ENCODE data around the gene ZNF500.
A peak's percentile ranks its signal among the peaks of the same experiment; 100 is the strongest.

Gene ZNF500

DNA sequence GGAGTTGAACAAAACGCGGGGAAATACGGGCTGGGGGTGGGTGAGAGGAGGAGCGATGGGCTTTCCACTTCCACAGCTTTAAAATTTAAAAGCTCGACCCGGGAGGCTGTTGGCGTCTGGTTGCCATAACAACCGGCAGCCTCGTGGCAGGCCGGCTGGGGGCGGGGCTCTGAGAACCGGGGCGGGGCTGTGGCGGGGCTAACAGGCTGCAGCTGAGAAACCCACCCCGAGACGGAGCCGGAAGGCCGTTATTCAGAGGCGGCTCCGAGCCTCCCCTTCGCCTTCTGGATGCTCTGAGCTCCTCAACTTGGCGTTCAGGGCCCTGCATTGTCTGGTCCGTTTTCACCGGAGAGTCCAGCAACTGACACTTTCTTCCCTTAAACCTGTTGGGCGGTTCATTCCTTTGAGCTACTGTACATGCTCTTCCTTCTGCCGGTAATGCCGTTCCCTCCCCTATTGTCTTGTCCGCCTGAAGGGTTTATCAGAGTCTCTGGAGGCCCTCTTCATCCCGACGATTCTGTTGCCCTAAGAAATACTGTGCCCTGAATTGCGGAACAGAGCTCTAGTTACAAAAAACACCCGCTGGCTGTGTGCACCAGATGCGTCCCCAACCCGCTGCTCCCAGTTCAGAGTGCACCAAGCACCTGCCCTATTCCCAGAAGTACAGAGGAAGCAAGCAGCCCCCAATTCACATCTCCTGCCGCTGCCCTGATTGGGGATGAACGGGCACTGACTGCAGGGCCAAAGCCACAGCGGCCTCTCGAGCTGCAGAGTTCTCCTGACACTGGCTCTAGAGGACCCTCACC lies 32.0 kb downstream of the ZNF500 start:
- Histone ChIP-seq H3K4me1 (no peaks in the 10 kb centered on the region), H3K36me3 (peaks cover 7% of the 10 kb centered on the region), H3K4me3 (ENCODE audit: low read depth, low read length) (peak overlapping the region; percentile 85), H3K27me3 (no peaks in the 10 kb centered on the region), H3K9me3 (no peaks in the 10 kb centered on the region)
- DNase-seq, result peak; percentile 97
- TF ChIP-seq, protein P1, sequence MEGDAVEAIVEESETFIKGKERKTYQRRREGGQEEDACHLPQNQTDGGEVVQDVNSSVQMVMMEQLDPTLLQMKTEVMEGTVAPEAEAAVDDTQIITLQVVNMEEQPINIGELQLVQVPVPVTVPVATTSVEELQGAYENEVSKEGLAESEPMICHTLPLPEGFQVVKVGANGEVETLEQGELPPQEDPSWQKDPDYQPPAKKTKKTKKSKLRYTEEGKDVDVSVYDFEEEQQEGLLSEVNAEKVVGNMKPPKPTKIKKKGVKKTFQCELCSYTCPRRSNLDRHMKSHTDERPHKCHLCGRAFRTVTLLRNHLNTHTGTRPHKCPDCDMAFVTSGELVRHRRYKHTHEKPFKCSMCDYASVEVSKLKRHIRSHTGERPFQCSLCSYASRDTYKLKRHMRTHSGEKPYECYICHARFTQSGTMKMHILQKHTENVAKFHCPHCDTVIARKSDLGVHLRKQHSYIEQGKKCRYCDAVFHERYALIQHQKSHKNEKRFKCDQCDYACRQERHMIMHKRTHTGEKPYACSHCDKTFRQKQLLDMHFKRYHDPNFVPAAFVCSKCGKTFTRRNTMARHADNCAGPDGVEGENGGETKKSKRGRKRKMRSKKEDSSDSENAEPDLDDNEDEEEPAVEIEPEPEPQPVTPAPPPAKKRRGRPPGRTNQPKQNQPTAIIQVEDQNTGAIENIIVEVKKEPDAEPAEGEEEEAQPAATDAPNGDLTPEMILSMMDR (IDR thresholded peaks at IDR 0.05; ENCODE audit: low read depth, low read length), result no peak

GRCh38 chr16:4734063-4734729 lies 32.8 kb downstream of the ZNF500 start, which contains the start of the genes ANKS3 and DNAAF8:
ANKS3 (minus strand) TSS chr16:4734271; CDS start chr16:4730149, 4,122 bp downstream.
DNAAF8 (plus strand) TSS chr16:4734537; CDS start chr16:4736515, 1,978 bp downstream.
- Histone ChIP-seq H3K9me3 (no peaks in the 10 kb centered on the region), H3K27me3 (no peaks in the 10 kb centered on the region), H3K36me3 (peaks cover 11% of the 10 kb centered on the region), H3K4me1 (no peaks in the 10 kb centered on the region), H3K4me3 (ENCODE audit: low read depth, low read length) (peak within 1 kb of the TSS; percentile 85)
- peak; percentile 97 for DNase-seq
- TF ChIP-seq, protein P1 (IDR thresholded peaks at IDR 0.05; ENCODE audit: low read depth, low read length), result no peak

DNA sequence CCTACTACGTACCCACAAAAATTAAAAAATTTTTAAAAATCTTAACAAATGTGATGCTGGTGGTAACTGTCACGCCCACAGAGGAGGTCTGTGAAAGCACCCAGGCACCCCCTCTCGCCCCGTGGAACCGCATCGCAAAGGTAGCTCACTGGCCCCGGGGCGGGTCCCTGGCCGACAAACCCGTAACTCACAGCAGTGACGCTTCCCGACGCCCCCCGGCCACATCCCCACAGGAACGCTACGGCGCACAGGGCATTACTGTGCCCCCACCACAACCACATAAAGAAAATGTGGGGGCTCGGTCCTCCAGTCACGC lies 33.3 kb downstream of the ZNF500 start:
- Histone ChIP-seq H3K9me3 (no peaks in the 10 kb centered on the region), H3K27me3 (no peaks in the 10 kb centered on the region), H3K4me3 (ENCODE audit: low read depth, low read length) (peak overlapping the region; percentile 85), H3K4me1 (no peaks in the 10 kb centered on the region), H3K36me3 (peaks cover 14% of the 10 kb centered on the region)
- TF ChIP-seq, protein P1 (IDR thresholded peaks at IDR 0.05; ENCODE audit: low read depth, low read length), result no peak
- DNase-seq, result peak; percentile 25

DNA sequence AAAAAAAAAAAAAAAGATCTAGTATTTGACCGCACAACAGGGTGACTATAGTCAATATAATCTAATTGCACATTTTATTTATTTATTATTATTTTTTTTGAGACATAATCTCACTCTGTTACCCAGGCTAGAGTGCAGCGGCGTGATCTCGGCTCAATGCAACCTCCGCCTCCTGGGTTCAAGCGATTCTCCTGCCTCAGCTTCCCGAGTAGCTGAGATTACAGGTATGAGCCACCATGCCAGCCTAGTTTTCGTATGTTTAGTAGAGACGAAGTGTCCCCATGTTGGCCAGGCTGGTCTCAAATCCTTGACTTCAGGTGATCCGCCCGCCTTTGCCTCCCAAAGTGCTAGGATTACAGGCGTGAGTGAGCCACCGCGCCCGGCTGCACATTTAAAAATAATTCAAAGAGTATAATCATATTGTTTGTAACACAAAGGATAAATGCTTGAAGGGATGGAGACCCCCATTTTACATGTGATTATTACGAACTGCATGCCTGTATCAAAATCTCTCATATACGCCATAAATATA lies 33.7 kb downstream of the ZNF500 start:
- DNase-seq, result no peak
- Histone ChIP-seq H3K27me3 (no peaks in the 10 kb centered on the region), H3K4me3 (ENCODE audit: low read depth, low read length) (peak overlapping the region; percentile 85), H3K36me3 (peaks cover 18% of the 10 kb centered on the region), H3K9me3 (no peaks in the 10 kb centered on the region), H3K4me1 (no peaks in the 10 kb centered on the region)
- TF ChIP-seq, protein P1 (IDR thresholded peaks at IDR 0.05; ENCODE audit: low read depth, low read length), result no peak

DNA sequence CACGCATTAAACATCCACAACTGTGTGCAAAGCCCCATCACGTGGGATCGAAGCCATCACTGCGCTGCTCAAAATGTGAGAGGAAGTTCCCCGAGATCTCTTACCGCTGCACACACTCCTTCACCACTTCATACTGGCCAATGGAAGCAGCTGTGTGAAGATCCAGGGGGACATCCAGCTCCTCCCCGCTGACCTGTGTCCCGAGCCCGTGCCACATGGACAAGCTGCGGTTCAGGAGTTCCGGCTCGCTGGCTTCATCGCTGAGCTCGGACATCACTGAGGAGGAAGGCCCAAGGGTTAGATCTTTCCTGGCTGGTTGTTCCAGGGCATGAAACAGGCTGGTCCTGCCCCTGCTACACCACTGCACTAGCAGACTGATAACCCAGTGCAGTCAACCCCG lies 37.1 kb downstream of the ZNF500 start:
- Histone ChIP-seq H3K36me3 (peaks cover 23% of the 10 kb centered on the region), H3K4me3 (ENCODE audit: low read depth, low read length) (no peak overlapping the region), H3K27me3 (no peaks in the 10 kb centered on the region), H3K4me1 (no peaks in the 10 kb centered on the region), H3K9me3 (no peaks in the 10 kb centered on the region)
- no peak for DNase-seq
- TF ChIP-seq, protein P1 (IDR thresholded peaks at IDR 0.05; ENCODE audit: low read depth, low read length), result no peak
